Upper lobe of left lung (tissue), 4 donors: ENCODE results near the gene FUT4.

Experiments
- POLR2A ChIP-seq, 4 donors: fragments of 450-650 bp; IDR thresholded peaks; one replicate each; pipeline ENCODE4 v1.5.1; 2016 to 2017; ENCODE audit warnings: antibody characterized with exemption in 4 of 4, mild to moderate bottlenecking in 2 of 4
- TF ChIP-seq, protein P1 (sequence below), 6 experiments: fragments of 450-650 bp in 4 of 6; fragments of 200-600 bp in 2 of 6; sonication (generic) in 2 of 6; IDR thresholded peaks; one replicate each; pipeline ENCODE4 v1.5.1; 2016 to 2019; ENCODE audit warnings: antibody characterized with exemption in 6 of 6

DNA sequence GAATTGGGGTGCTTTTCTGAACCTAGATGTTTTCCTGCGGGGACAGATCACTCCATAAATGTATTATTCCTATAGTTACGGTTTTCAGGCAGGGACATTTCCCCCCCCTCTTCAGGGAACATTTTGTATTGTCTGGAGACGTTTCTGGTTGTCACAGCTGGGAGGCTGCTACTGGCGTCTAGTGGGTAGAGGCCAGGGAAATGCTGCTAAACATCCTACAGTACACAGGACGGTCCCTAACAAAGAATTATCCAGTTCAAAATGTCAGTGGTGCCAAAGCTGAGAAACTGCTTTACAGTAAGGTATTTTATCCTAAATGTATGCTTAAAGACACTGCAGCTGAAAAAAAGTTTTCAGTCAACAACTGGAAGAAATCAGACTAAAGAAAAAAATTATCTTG, 42.8 kb downstream of the FUT4 start:
- TF ChIP-seq, protein P1, sequence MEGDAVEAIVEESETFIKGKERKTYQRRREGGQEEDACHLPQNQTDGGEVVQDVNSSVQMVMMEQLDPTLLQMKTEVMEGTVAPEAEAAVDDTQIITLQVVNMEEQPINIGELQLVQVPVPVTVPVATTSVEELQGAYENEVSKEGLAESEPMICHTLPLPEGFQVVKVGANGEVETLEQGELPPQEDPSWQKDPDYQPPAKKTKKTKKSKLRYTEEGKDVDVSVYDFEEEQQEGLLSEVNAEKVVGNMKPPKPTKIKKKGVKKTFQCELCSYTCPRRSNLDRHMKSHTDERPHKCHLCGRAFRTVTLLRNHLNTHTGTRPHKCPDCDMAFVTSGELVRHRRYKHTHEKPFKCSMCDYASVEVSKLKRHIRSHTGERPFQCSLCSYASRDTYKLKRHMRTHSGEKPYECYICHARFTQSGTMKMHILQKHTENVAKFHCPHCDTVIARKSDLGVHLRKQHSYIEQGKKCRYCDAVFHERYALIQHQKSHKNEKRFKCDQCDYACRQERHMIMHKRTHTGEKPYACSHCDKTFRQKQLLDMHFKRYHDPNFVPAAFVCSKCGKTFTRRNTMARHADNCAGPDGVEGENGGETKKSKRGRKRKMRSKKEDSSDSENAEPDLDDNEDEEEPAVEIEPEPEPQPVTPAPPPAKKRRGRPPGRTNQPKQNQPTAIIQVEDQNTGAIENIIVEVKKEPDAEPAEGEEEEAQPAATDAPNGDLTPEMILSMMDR (IDR thresholded peaks at IDR 0.05) = no peak
- no peak for TF ChIP-seq POLR2A (IDR thresholded peaks at IDR 0.05)
